A549 (cell line): Measurements from ENCODE around the gene PRKCE.

Source experiments
- CEBPB ChIP-seq, 2 experiments: fragments of >200 bp in 1 of 2; sonication (Bioruptor Twin) in 1 of 2; formaldehyde crosslinking in 1 of 2; IDR thresholded peaks; 2 replicates each; pipeline ENCODE4 v1.6.1; 2012 to 2016
- CTCF ChIP-seq: fragments of >200 bp; sonication (Bioruptor Twin); formaldehyde crosslinking; IDR thresholded peaks from 3 replicates; pipeline ENCODE4 v1.5.1; 2016
- EP300 ChIP-seq, 2 experiments: fragments of >200 bp; sonication (Bioruptor Twin); formaldehyde crosslinking; IDR thresholded peaks; 2 replicates in 1 of 2; 3 replicates in 1 of 2; pipeline ENCODE4 v1.6.1; 2016 to 2017
- HDAC2 ChIP-seq: fragments of 200-600 bp; sonication (generic); IDR thresholded peaks from 2 replicates; pipeline ENCODE4 v1.6.1; 2016
- HMGXB4 ChIP-seq: fragments of 250-450 bp; sonication (Bioruptor Pico); IDR thresholded peaks from 2 replicates; pipeline ENCODE4 v1.5.0; 2021; ENCODE audit warnings: mild to moderate bottlenecking, moderate library complexity, borderline replicate concordance
- JUN ChIP-seq, 2 experiments: fragments of >200 bp; sonication (Bioruptor Twin); formaldehyde crosslinking; IDR thresholded peaks; 2 replicates in 1 of 2; 3 replicates in 1 of 2; pipeline ENCODE4 v1.6.1; 2016 to 2017
- POLR2A ChIP-seq: IDR thresholded peaks from 2 replicates; pipeline ENCODE4 v1.6.1; 2012; ENCODE audit warnings: mild to moderate bottlenecking, low read length
- USF2 ChIP-seq: fragments of 450-650 bp; IDR thresholded peaks from 2 replicates; pipeline ENCODE4 v1.6.1; 2014; ENCODE audit warnings: antibody characterized with exemption

DNA sequence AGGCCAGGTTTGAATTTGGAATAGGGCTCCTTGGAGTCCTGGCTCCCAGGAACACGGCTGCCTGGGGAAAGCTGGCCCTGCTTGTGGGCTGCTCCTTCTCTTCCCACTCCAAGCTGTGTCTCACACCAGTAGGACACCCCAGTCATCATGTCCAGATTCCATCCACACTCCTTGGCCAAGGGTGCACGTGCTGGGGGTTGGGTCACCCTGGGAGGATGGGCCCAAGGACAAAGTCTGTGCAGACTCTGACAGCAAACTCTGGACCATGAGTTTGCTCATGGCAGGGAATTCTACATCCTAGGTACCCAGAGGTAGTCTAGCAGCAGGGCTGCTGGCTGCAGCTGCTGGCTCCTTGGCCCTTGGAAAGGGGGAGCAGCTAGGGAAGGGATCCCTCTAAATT, 543.4 kb downstream of the PRKCE start:
- TF ChIP-seq EP300 (IDR thresholded peaks at IDR 0.05) (no peak), CTCF (no peak), CEBPB (IDR thresholded peaks at IDR 0.05) (no peak), HMGXB4 (CRISPR knock-in tag) (no peak), POLR2A (no peak), JUN (IDR thresholded peaks at IDR 0.05) (no peak), HDAC2 (no peak), USF2 (no peak)
